Neural cell (in vitro differentiated cells): ENCODE measurements around the gene LMNB1.

ENCODE experiments used
- CTCF ChIP-seq: fragments of 450-650 bp; IDR thresholded peaks from 2 replicates; pipeline ENCODE4 v1.5.1; 2014; ENCODE audit warnings: antibody characterized with exemption, mild to moderate bottlenecking, moderate library complexity; ENCODE audit not compliant: poor library complexity, severe bottlenecking
- EP300 ChIP-seq: fragments of 450-650 bp; conservative IDR thresholded peaks from 2 replicates; pipeline ENCODE4 v1.6.1; 2014; ENCODE audit warnings: antibody characterized with exemption, mild to moderate bottlenecking, moderate library complexity; ENCODE audit not compliant: poor library complexity, severe bottlenecking
- EZH2 ChIP-seq: fragments of 200-600, 300-800 bp; shearing (Covaris generic), sonication (generic); IDR thresholded peaks from 2 replicates; pipeline ENCODE4 v1.6.1; 2014; ENCODE audit warnings: antibody characterized with exemption, low read length, borderline replicate concordance, mild to moderate bottlenecking; ENCODE audit not compliant: insufficient read depth, poor library complexity, severe bottlenecking
- MXI1 ChIP-seq: fragments of 450-650 bp; conservative IDR thresholded peaks from 2 replicates; pipeline ENCODE4 v1.6.1; 2014; ENCODE audit warnings: antibody characterized with exemption, mild to moderate bottlenecking; ENCODE audit not compliant: poor library complexity, severe bottlenecking
- POLR2AphosphoS5 ChIP-seq: IDR thresholded peaks from 2 replicates; pipeline ENCODE4 v1.6.1; 2012
- RAD21 ChIP-seq: fragments of 450-650 bp; conservative IDR thresholded peaks from 2 replicates; pipeline ENCODE4 v1.6.1; 2014; ENCODE audit warnings: antibody characterized with exemption, mild to moderate bottlenecking, moderate library complexity
- REST ChIP-seq: IDR thresholded peaks from 2 replicates; pipeline ENCODE4 v1.6.1; 2012; ENCODE audit warnings: borderline replicate concordance
- SMC3 ChIP-seq: fragments of 450-650 bp; conservative IDR thresholded peaks from 2 replicates; pipeline ENCODE4 v1.6.1; 2014; ENCODE audit warnings: antibody characterized with exemption, mild to moderate bottlenecking, moderate library complexity; ENCODE audit not compliant: poor library complexity
- TAF1 ChIP-seq: IDR thresholded peaks from 2 replicates; pipeline ENCODE4 v1.6.1; 2012; ENCODE audit warnings: low read depth

- TF ChIP-seq EZH2 (no peak), TAF1 (no peak), REST (peak; percentile 15), CTCF (peak; percentile 87), POLR2AphosphoS5 (no peak), SMC3 (peak; percentile 81), MXI1 (peak; percentile 34), RAD21 (peak; percentile 72), EP300 (no peak)
Measured at GRCh38 chr5:126780165-126780827, 3.4 kb downstream of the LMNB1 start.
